ENCODE results near the gene PIP4K2A. TPM values are rescaled to one million over a fixed set of nuclear protein-coding genes. Genes with fewer than 3 reads are reported as not detected.

PIP4K2A gene
- total and polyA plus RNA-seq, 2 donors (not counting 3 experiments of a cell fraction or from before 2014, with no cell fraction given), result 11.8 to 32.6 TPM

DNA sequence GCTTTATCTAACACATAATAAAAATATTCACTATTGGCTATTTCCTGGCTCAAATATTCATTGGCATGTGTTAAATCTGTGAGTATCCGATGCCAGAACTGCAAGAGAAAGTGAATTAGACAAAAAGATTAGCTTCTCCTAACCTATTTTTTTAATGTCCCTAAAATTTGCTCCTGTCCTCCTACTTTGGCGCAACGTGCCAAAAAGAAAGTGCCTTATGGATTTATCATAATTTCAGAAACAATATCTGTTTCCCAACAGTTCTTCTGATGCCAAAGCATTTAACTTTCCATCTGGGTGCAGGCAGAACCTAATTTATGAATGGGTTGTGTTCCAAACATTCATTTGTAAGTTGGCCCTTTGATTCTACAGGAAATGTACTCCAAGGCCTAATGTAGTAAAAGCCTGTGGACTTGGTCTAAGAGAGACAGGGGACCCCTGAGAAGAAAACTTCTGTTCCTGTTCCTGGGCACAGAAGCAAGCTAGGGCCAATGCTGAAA lies 15.4 kb downstream of the PIP4K2A start:
- no peaks in the 10 kb centered on the region for H3K36me3 ChIP-seq (ENCODE audit: control insufficient read depth in 2 of 2, extremely low read depth in 1 of 2, insufficient read depth in 2 of 2, low read length in 2 of 2)
- H3K27me3 ChIP-seq (ENCODE audit: control insufficient read depth in 2 of 2, insufficient read depth in 2 of 2, low read length in 2 of 2), result no peaks in the 10 kb centered on the region
- FAIRE-seq (no peak), DNase-seq (ENCODE audit: low read depth, low spot score) (no peak)
- peaks cover 54% of the 10 kb centered on the region for H3K79me2 ChIP-seq (ENCODE audit: control insufficient read depth, insufficient read depth, low read length)
- no peaks in the 10 kb centered on the region for H4K20me1 ChIP-seq (replicated peaks; ENCODE audit: control insufficient read depth, extremely low read depth, insufficient read depth, low read length)
- ChIA-PET POLR2A (no interaction called here), CTCF (interaction anchor here (0.6 to 0.8 kb wide), 2 partner anchors 125 to 150 kb away, joined by 3 read pairs; no protein-coding TSS in a partner anchor)
- intact Hi-C loops (cut with micrococcal nuclease) (no loop called here), dilution Hi-C loops (cut with MboI; ENCODE audit: extremely low pct_ligation_motif_present, low sequenced_read_pairs) (no loop called here)
- no peaks in the 10 kb centered on the region for H3K4me1 ChIP-seq (ENCODE audit: control insufficient read depth, extremely low read depth, insufficient read depth, low read length)
- H3K9me3 ChIP-seq (replicated peaks; ENCODE audit: control insufficient read depth, insufficient read depth, low read length), result no peaks in the 10 kb centered on the region
- no peak for TF ChIP-seq POLR2A (IDR thresholded peaks at IDR 0.05; ENCODE audit: low read depth, low read length)
- H3K9ac ChIP-seq (replicated peaks; ENCODE audit: extremely low read depth, insufficient read depth, low read length), result no peak overlapping the region
- H2AFZ ChIP-seq (ENCODE audit: low read depth, low read length), result no peak overlapping the region
- no peak overlapping the region for H3K27ac ChIP-seq (ENCODE audit: insufficient read depth, low read depth, low read length)
- no peak overlapping the region for H3K4me2 ChIP-seq (ENCODE audit: insufficient read depth, low read length)
- BruUV-seq (replicated peaks), result no TSS peak
- peaks cover 2% of the 10 kb centered on the region for H3K9me1 ChIP-seq (replicated peaks; ENCODE audit: control insufficient read depth, extremely low read depth, insufficient read depth, low read length)
- H3K4me3 ChIP-seq (replicated peaks in 1 of 3; ENCODE audit: insufficient read depth in 1 of 3, low read depth in 1 of 3, low read length in 3 of 3), result no peak overlapping the region

GRCh38 chr10:22697800-22698199 lies 16.6 kb downstream of the PIP4K2A start:
- no peaks in the 10 kb centered on the region for H3K27me3 ChIP-seq (ENCODE audit: control insufficient read depth in 2 of 2, insufficient read depth in 2 of 2, low read length in 2 of 2)
- POLR2A ChIA-PET, result no interaction called here
- peaks cover 50% of the 10 kb centered on the region for H3K79me2 ChIP-seq (ENCODE audit: control insufficient read depth, insufficient read depth, low read length)
- CTCF ChIA-PET, result no interaction called here
- FAIRE-seq, result no peak
- no TSS peak for BruUV-seq (replicated peaks)
- H4K20me1 ChIP-seq (replicated peaks; ENCODE audit: control insufficient read depth, extremely low read depth, insufficient read depth, low read length), result no peaks in the 10 kb centered on the region
- H3K9me3 ChIP-seq (replicated peaks; ENCODE audit: control insufficient read depth, insufficient read depth, low read length), result no peaks in the 10 kb centered on the region
- H3K4me3 ChIP-seq (replicated peaks in 1 of 3; ENCODE audit: insufficient read depth in 1 of 3, low read depth in 1 of 3, low read length in 3 of 3), result no peak overlapping the region
- H2AFZ ChIP-seq (ENCODE audit: low read depth, low read length), result no peak overlapping the region
- no peak overlapping the region for H3K4me2 ChIP-seq (ENCODE audit: insufficient read depth, low read length)
- intact Hi-C loops (cut with micrococcal nuclease), result no loop called here
- no peak overlapping the region for H3K9ac ChIP-seq (replicated peaks; ENCODE audit: extremely low read depth, insufficient read depth, low read length)
- TF ChIP-seq FOS (IDR thresholded peaks at IDR 0.05; ENCODE audit: borderline replicate concordance, insufficient read depth, low read length) (no peak), GATA2 (IDR thresholded peaks at IDR 0.05; ENCODE audit: insufficient read depth, insufficient read length, low read depth, low read length) (no peak), EZH2 (IDR thresholded peaks at IDR 0.05; ENCODE audit: borderline replicate concordance, low read depth, low read length, severe bottlenecking) (no peak), POLR2AphosphoS5 (IDR thresholded peaks at IDR 0.05; ENCODE audit: insufficient read depth, low read depth, low read length) (no peak), MYC (IDR thresholded peaks at IDR 0.05; ENCODE audit: low read depth, low read length) (no peak), CTCF (IDR thresholded peaks at IDR 0.05; ENCODE audit: extremely low read depth in 1 of 2, insufficient read depth in 1 of 2, low read depth in 1 of 2, low read length in 2 of 2) (no peak), POLR2A (IDR thresholded peaks at IDR 0.05; ENCODE audit: low read depth, low read length) (no peak), JUN (IDR thresholded peaks at IDR 0.05; ENCODE audit: borderline replicate concordance, insufficient read depth, insufficient read length, low read depth) (no peak)
- TF ChIP-seq, protein P1, sequence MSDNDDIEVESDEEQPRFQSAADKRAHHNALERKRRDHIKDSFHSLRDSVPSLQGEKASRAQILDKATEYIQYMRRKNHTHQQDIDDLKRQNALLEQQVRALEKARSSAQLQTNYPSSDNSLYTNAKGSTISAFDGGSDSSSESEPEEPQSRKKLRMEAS (IDR thresholded peaks at IDR 0.05; ENCODE audit: insufficient read depth, insufficient read length), result no peak
- DNase-seq (ENCODE audit: low read depth, low spot score), result no peak
- no peaks in the 10 kb centered on the region for H3K36me3 ChIP-seq (ENCODE audit: control insufficient read depth in 2 of 2, extremely low read depth in 1 of 2, insufficient read depth in 2 of 2, low read length in 2 of 2)
- dilution Hi-C loops (cut with MboI; ENCODE audit: extremely low pct_ligation_motif_present, low sequenced_read_pairs), result no loop called here
- H3K9me1 ChIP-seq (replicated peaks; ENCODE audit: control insufficient read depth, extremely low read depth, insufficient read depth, low read length), result peaks cover 2% of the 10 kb centered on the region
- H3K4me1 ChIP-seq (ENCODE audit: control insufficient read depth, extremely low read depth, insufficient read depth, low read length), result no peaks in the 10 kb centered on the region
- H3K27ac ChIP-seq (ENCODE audit: insufficient read depth, low read depth, low read length), result no peak overlapping the region
